WERI-Rb-1 (cell line): ENCODE results near the gene NFIX.
A peak's percentile ranks its signal among the peaks of the same experiment; 100 is the strongest.

ENCODE experiments used
- DNase-seq: peaks from one replicate; pipeline ENCODE4 v3.0.0-alpha.2; 2020
- H3K27ac ChIP-seq: fragments of 250-450 bp; sonication (Bioruptor Pico); 2 replicates; pipeline ENCODE4 v1.5.1; 2020; ENCODE audit warnings: mild to moderate bottlenecking, moderate library complexity
- H3K27me3 ChIP-seq: fragments of 250-450 bp; sonication (Bioruptor Pico); 2 replicates; pipeline ENCODE4 v1.5.1; 2021; ENCODE audit warnings: mild to moderate bottlenecking, low read depth, moderate library complexity; ENCODE audit not compliant: insufficient read depth, severe bottlenecking
- H3K36me3 ChIP-seq: fragments of 250-450 bp; sonication (Bioruptor Pico); 2 replicates; pipeline ENCODE4 v1.5.1; 2020; ENCODE audit warnings: mild to moderate bottlenecking, moderate library complexity
- H3K4me3 ChIP-seq: 2 replicates; pipeline ENCODE4 v1.5.1; 2011; ENCODE audit warnings: low read depth, mild to moderate bottlenecking, control low read depth, low read length
- H3K9me3 ChIP-seq: fragments of 250-450 bp; sonication (Bioruptor Pico); 2 replicates; pipeline ENCODE4 v1.5.1; 2021; ENCODE audit warnings: mild to moderate bottlenecking, moderate library complexity; ENCODE audit not compliant: severe bottlenecking
- TF ChIP-seq, protein P1 (sequence below): IDR thresholded peaks from 2 replicates; pipeline ENCODE4 v1.5.1; 2011; ENCODE audit warnings: low read depth, mild to moderate bottlenecking, control low read depth, inconsistent platforms, low read length

Gene NFIX

DNA sequence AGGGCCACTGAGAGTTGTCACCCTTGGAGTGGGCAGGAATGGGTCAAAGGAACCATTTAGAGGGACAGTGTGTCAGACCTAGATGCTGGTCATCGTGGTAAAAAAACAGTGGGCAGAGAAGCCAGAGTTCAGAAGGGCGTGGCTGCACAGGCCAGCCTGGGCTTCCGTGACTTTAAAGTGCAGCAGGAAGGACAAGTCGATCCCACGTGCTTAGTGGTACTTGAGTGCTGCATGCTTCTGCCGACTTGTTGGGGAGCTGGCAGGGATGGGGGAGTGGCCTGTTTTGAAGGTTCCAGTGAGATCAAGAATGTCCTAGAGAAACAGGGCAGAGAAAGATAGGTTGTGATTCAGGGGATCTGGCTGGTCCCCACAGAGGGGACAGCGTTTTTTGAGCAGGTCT lies 90.4 kb downstream of the NFIX start:
- Histone ChIP-seq H3K9me3 (no peaks in the 10 kb centered on the region), H3K27me3 (no peaks in the 10 kb centered on the region), H3K36me3 (no peaks in the 10 kb centered on the region), H3K27ac (no peak overlapping the region), H3K4me3 (no peak overlapping the region)
- TF ChIP-seq, protein P1, sequence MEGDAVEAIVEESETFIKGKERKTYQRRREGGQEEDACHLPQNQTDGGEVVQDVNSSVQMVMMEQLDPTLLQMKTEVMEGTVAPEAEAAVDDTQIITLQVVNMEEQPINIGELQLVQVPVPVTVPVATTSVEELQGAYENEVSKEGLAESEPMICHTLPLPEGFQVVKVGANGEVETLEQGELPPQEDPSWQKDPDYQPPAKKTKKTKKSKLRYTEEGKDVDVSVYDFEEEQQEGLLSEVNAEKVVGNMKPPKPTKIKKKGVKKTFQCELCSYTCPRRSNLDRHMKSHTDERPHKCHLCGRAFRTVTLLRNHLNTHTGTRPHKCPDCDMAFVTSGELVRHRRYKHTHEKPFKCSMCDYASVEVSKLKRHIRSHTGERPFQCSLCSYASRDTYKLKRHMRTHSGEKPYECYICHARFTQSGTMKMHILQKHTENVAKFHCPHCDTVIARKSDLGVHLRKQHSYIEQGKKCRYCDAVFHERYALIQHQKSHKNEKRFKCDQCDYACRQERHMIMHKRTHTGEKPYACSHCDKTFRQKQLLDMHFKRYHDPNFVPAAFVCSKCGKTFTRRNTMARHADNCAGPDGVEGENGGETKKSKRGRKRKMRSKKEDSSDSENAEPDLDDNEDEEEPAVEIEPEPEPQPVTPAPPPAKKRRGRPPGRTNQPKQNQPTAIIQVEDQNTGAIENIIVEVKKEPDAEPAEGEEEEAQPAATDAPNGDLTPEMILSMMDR, result no peak
- no peak for DNase-seq

DNA sequence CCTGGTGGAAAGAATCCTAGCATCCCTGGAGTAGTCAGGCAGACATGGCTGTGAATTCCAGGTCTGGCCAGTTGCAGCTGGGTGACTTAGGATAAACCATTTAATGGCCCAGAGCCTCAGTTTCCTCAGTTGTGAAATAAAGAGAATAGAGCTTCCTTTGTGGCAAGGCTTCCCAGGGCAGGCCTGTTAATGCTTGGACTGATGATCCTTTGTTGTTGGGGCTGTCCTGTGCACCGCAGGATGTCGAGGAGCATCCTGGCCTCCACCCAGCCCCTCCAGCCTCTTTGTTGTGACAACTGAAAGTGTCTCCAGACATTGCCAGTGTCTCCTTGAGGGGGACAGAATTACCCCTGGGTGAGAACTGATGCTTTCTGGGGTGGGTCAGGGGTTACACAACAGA lies 91.1 kb downstream of the NFIX start:
- Histone ChIP-seq H3K27me3 (no peaks in the 10 kb centered on the region), H3K4me3 (no peak overlapping the region), H3K9me3 (no peaks in the 10 kb centered on the region), H3K27ac (no peak overlapping the region), H3K36me3 (no peaks in the 10 kb centered on the region)
- DNase-seq, result no peak
- TF ChIP-seq, protein P1, result no peak

GRCh38 chr19:13087295-13087694 lies 92.0 kb downstream of the NFIX start:
- Histone ChIP-seq H3K27me3 (no peaks in the 10 kb centered on the region), H3K36me3 (no peaks in the 10 kb centered on the region), H3K9me3 (no peaks in the 10 kb centered on the region), H3K4me3 (no peak overlapping the region), H3K27ac (no peak overlapping the region)
- DNase-seq, result no peak
- TF ChIP-seq, protein P1, result no peak

DNA sequence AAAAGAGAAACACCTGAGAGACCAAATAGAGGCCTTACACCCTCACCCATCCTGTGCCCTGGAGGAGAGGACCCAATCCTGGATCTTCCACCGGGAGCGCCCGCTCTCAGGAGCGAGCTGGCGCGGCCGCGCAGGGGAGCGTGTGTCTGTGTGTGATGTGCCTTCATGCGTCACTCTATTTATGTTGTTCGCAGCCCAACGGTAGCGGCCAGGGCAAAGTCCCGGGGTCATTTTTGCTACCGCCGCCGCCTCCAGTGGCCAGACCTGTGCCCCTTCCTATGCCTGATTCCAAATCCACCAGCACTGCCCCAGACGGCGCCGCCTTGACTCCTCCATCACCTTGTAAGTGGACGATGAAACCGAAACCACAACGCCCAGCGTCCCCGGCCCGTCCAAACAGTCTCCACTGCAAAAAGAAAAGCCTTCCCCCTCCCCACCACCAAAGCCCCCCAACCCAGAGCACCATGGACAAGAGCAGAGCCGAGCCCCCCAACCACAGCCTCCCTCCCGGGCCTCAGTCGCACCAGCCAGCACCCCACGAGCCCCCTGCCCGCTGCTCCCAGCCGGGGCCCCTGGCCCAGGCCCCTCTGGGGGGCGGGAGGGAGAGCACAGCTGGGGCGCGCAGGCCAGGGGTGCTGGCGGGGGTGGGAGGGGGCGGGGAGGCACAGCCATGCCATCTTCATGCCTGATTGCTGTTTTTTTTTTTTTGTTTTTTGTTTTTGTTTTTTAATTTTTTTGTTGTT lies 92.7 kb downstream of the NFIX start:
- Histone ChIP-seq H3K9me3 (no peaks in the 10 kb centered on the region), H3K27me3 (no peaks in the 10 kb centered on the region), H3K4me3 (no peak overlapping the region), H3K27ac (no peak overlapping the region), H3K36me3 (no peaks in the 10 kb centered on the region)
- no peak for DNase-seq
- TF ChIP-seq, protein P1, result no peak

DNA sequence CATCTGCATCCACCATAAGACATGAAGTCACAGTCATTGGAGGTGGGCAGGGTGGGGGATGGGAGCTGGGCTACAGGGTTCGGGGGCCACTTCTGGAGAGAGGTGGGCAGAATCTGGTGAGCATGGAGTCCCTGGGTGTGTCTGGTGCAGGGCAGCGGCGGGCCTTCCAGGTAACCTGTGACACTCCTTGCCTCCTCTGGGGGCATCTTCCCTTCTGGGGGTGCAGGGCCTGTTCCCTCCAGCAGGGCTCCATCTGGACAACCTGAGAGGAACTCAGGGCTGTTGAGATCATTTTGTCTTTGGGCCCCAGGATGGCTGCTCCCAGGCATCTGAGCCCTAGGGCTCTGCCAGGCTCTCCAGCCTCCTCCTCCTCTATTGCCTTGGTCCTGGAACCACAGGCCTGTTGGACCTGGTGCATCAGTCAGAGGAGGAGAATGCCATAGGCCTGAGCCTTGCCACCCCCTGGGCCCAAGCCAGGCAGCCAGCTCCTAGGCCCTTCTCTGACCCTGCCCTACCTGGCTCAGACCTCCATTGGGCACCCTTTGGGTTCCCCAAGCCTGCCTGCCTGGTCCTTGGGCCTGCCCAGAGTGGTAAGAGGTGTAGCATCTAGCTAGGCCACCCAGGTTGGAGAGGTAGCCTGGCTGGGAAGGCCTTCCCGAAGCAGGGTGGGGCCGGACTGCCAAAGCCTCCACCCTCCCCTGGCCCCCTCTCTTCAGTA lies 94.0 kb downstream of the NFIX start:
- H3K36me3 ChIP-seq, result no peaks in the 10 kb centered on the region
- H3K4me3 ChIP-seq, result no peak overlapping the region
- TF ChIP-seq, protein P1, result peak; percentile 83
- DNase-seq, result peak; percentile 76
- no peaks in the 10 kb centered on the region for H3K9me3 ChIP-seq
- no peaks in the 10 kb centered on the region for H3K27me3 ChIP-seq
- no peak overlapping the region; the same call in 1 of the 2 replicates for H3K27ac ChIP-seq
